Stimulated activated CD8-positive, alpha-beta memory T cell treated with anti-CD3 and anti-CD28 coated beads, Interleukin-12 subunit alpha, Interleukin-12 subunit beta, amount 100 ng/mL, for 4 hours (primary cell): ENCODE data around the gene UBE2E2.
"Not testable (repeated sequence)": the region's sequence is repeated elsewhere in the genome, so short reads cannot be mapped to it uniquely, and the experiment has no call there.

Experiments used
- DNase-seq: peaks from one replicate; pipeline ENCODE4 v3.0.0-alpha.2; 2020; ENCODE audit warnings: low read depth

The UBE2E2 gene

DNA sequence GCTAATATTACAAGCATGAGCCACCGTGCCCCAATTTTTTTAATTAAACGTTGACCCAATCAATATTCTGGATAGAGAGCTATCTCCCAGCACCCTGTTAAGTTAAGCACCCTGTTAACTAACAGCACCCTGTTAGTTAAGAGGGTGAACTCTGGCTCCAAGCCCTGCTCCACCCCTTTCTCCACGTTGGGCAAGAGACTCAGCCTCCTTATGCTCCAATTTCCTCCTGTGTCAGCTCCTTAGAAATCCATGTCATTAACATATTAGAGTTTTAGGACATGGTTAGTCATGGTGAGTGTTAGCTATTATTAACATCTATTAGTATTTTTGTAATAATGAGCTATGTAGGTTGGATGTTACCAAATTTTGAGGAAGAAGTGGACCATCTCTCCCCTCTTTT, 385.4 kb downstream of the UBE2E2 start:
- no peak for DNase-seq

DNA sequence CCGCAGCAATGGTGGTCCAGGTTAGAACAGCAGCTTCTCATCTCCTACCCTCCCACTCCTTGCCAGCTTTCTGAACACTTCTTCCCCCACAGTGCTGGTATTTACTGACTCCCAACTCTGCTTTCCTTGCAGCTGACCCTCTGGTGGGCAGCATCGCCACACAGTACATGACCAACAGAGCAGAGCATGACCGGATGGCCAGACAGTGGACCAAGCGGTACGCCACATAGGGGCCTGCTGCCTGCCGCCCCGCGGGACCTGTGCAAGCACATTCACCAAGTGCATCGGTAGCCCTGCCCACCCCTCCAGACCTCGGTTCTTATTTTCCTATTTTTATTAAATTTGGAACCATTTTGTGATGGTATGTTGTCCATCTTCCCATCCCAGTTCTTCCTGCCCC, 386.5 kb downstream of the UBE2E2 start:
- DNase-seq: no peak

DNA sequence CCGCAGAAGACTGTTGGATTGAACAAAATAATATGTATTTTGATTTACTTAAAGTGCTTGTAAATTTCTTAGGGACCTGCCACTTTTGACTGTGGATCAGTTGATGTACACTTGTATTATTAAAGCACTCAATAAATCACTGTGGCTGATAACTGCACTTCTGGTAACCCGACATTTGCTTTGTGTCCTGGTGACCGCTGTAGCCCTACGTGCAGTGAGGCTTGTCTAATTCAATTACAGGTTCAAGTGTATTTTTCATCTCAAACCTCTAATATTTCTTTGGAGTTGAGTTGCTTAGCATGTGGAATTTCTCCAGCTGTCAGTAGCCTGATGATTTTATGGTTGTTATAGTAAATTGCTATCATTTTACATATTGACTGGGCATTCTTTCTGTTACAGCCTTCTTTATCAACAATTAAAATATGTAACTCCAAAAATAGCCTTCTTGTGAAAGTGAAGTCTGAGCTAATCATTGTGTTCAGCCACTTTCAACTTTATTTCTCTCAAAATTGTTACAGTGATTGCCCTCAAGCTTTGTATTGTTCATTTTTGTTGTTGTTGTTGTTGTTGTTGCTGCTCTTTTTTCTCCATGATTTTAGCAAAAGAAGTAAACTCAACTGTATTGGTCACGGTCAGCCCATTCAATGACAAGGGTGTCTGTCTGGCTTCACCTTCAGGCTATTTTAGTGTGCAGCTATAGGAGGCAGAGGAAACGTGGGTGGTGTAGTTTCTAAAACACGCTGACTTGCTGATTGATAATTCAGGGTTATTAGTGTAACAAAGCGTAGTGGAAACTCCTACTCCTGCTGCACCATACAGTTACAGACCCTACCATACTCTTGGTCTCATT, 387.5 kb downstream of the UBE2E2 start:
- DNase-seq: no peak

DNA sequence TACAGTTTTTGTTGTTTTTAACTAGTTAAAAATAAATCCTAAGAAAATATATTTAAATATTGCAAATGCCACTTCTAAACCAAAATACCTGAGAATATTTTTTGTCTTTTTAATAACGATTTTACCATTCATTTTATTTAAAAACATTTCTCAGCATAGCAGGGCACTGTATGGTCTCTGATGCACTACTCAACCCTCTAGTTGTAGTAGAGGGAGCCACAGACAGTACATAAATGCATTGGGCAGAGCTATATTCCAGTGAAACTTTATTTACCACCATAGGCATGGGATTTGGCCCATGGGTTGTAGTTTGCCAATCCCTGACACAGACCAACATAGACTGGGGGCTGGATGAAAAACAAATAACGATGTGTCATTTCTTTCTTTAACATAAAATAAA, 388.2 kb downstream of the UBE2E2 start:
- no peak for DNase-seq

DNA sequence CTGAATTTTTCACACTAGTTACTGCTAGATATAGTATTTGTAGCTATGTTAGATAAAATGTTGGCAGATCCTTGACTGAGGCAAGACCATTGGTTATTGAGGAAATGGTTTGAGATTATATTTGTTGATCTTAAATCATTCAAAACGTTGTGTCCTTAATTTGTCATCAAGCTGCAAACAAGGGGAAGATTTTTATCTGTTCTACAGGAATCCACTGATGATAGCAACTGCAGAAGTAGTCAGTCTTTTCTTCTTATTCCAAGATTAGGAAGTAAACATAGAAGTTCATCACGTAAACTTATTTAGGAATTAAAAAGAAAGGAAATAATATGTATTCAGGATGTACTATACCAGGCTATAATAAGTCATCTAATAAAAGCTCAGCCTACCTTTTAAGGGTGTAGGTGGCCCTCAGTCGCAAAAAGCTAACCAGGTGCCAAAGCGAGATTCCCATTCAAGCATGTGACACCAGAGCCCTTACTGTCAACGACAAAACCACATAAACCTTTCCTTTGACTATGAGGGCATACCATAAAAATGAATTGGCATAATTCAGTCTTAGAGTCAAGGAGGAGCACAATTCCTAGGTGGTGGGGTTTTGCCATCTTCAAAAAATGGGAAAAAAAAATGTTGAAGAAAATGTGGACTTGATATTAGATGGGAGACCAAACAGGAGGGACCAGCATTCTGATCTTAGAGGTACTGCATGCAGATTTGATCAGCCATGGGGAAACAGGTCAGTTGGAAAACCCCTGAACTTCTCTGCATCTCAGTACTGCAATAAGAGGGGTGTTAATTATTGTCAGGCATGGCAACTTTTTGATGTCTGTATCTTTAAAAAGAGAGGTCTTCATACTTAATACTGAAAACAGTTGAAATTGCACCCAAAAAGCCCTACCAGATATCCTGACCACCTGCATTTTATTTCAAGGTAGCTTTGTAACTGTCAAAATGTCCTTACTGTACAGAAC, 390.1 kb downstream of the UBE2E2 start:
- DNase-seq: no peak

DNA sequence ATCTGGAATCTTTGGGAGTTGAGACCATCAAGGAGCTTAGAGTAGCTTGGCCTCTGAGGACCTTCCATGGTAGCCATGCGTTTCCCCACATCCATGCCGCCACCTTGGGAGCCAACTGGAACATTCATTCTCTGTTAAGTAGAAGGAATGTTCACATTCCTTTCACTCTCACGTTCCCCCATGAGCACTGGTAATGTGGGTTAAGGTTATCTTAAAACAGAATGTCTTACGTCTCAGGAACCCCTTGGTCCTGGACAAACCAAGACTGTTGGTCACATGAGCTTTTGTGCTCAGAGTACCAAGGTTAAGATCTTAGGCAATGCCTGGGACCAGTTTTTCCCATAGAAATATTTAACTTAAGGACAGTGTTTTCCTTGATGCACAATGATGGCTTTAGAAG, 390.9 kb downstream of the UBE2E2 start:
- DNase-seq: no peak

DNA sequence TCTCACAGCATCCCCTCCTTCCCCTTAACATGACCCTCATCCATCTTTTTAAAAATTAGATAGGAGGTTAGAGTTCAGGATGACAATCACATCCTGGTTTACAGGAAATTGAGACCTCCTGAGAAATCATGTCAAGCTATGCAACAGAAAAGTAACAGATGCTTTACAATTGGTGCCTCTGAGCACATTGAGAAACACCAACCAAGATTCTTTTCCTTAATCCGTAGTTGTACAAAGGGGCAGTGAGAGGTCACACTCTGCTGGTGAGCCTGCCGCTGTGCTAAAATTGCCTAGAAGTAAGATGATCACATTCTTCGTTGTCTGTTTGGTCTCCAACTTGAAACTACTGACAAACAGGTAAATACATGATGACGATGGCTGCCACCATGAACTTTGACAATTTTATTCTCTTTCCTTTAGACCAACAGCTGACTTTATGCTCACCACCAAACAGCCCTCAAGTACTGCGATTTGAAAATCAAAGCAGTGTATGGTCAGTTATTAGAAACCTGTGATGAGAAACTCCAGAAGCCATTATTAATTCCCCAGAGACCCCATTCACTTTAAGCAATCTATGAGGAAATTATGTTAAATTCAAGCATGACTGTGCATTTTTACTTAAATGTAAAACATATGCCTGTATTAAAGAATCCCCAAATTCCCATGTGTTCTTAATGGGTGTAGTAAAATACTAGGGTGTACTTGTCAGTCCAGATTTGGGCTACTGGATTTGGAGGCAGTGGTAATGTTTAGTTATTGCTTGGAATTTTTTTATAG, 392.0 kb downstream of the UBE2E2 start:
- DNase-seq: no peak

DNA sequence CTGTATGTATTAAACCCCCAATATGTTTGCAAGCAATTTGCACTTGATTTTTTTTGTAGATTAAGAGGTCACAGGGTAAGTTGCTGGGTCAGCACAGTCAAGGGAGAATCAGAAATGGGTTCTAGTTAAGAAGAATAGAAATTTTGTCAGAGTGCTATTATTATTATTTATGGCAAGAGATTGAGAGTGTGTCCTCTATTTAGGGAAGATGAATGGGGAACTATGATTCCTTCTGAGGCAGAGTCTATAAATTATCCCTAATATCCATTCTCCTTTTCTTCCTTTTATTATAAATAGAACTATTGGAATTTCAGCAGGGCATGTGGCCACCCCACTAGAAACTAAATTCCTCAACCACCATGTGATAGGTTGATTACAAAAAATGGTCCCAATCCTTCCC, 392.7 kb downstream of the UBE2E2 start:
- DNase-seq: no peak

DNA sequence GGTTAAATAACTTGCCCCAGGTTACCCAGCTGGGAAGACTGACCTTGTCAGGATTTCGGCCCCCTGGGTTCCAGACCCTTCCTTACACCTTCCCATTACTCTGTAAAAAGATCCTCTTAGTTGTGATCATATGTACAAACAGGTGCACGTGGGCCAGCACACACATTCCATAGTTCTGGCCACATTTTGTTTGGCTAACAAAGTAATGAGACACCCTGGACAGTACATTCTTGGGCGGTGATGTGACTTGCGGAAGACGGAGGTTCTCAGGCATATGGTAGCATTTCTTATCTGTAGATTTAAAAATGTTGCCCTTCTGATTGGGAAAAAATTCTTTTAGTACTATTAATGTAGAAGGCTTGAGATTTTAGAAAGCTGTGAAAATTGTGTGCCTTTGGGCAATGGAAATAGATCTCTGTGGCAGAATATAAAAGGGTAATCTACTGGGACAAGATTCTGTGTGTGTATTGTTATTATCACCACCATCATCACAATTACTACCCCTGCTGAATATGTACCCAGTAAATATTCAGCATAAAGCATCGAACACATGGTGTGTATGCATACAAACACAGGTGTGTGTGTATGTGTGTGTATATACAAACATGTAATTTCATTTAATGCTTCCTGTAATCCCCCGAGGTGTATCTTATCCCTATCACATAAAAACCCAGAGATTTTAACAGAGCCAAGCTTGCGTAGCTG, 397.2 kb downstream of the UBE2E2 start:
- no peak for DNase-seq

DNA sequence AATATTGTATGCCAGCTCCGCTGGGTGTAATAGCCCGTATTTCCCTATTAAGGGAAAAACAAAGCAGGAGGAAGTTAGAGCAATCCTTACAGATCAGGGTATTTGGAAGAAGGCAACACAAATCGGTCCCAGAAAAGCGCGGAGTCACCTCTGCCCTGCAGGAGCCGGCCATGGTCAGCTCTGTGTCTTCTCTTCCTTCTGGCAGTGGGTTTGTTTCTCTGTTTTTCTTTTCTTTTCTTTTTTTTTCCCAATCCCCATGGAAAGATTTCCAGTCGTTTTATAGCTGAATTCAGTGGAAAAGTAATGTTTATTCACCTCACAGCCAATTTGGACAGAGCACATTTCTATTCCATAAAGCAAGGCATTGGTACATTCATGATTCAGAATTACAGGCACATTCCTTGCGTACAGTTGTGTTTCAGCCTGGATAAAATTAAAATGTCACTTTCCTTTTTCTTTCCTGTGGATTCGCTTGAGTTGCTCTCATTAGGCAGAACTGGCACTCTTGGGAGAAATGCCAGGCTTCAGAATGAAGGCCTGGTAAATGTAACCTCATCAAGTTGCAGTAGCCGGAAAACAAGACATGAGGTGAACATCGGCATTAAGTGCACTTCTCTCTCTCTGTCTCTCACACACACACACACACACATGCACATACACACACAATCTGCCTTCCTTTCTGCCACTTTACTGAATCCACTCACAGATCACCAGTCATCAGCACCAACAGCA, 398.1 kb downstream of the UBE2E2 start:
- no peak for DNase-seq

DNA sequence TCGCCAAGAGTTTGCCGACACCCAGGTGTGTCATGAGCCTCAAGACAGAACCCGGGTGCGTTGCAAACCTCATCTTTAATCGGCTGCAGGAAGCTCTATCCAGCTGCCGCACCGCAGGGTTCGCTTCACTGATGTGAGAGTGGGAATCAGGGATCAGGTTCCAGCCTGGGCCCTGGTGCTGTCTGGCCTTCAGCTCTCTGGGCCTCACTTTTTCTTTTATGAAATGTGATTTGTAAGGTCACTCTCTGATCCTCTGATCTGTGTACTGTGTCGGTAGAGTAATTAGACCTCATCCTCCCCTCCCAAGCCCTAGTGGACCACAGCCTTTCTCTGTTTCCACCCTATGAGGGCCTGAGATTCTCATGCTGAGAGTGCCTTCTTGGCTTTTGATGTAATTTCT, 399.8 kb downstream of the UBE2E2 start:
- DNase-seq: no peak

DNA sequence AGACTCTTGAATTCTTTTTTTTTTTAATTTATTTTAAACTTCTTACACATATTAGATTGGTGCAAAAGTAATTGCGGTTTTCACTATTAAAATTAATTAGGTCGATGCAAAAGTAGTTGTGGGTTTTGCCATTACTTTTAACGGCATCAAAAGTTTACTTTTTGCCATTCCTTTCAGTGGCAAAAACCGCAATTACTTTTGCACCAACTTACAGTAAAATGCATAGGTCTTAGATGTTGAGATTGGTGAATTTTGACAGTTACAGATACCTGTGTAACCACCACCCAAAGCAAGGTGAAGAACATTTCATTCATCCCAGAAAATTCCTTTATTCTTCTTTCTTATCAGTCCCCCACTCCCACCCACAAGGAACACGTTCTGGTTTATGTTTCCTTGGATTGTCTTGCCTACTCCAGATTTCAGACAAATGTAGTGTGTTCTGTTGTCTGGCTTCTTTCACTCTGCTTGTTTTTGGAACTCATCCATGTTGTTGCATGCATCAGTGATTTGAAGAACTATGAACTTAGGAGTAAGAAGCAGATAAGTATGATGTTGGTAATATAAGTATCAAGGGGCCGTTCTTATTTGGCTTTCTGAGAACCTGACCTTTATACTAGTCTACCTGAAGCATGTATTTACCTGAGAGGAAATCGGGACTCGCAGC, 404.2 kb downstream of the UBE2E2 start:
- no peak for DNase-seq

DNA sequence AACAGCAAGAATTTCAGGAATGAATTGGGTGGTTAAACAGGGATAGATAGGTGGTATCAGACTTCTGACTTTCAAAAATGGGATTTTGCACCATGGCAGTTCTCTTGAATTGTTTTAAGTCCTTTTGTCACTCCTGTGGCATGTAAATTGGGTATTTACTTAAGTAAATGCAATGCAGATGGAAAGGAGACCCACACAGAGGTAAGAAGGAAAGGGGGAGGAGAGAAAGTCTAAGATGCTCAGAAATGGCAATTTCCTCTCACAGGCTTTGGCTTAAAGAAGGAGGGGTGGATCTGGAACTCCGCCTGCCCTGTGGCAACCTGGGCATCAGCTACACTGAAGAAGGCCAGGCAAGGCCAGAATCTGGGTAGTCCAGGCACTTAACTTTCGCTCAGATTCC, 405.5 kb downstream of the UBE2E2 start:
- DNase-seq: no peak

DNA sequence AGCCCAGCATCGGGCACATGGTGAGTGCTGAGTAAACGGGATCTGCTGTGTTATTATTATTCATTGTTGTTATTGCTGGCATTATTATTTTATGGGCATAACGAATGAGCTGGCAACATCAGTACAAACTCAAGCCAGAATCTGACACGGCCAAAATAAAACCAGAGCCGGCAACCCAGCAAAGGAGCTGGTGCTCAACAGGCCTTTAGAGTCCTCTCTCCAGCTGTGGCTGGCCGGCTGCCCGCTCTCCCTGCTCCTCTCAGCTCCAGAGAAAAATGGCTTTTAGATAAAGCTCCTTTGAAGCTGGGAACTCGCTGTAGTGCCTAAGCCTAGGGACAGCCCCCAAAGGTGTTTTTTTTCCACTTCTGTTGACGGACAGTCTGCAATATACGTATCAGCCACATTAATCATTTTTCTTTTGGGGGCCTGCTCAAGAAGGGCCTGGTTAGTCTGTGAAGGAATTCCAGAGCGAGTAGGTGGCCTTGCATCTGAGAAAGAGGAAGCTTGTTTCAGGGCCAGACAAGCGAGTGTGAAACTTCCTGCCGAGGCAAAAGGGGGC, 408.7 kb downstream of the UBE2E2 start:
- no peak for DNase-seq

DNA sequence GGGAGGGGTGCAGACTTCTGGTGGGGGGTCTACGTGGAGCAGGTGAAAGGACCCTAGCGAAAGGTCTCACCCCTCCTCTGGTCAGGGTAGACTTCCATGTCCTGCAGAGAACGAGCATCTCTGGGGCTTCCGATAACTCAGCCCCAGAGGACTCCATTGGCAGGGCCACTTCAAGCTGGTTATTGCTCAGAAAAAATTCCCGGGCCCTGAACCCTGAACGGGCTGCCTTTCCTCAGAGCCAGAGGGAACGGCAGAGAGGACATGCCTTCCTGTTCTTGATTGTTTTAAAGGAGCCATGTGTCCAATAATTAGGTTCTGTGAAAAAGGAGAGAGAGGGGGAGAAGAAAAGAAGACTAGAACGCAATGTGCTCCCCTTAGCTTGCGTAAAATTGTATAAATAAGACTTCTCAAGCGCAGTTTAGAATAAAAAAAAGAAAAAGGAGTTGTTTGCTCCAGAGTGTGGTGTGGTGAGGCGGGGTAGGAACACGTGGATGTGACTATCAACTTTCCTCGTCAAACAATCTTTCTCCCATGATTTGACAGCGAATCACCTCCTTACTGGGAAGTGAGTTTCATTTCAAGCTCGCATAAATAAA, 409.3 kb downstream of the UBE2E2 start:
- DNase-seq: no peak

DNA sequence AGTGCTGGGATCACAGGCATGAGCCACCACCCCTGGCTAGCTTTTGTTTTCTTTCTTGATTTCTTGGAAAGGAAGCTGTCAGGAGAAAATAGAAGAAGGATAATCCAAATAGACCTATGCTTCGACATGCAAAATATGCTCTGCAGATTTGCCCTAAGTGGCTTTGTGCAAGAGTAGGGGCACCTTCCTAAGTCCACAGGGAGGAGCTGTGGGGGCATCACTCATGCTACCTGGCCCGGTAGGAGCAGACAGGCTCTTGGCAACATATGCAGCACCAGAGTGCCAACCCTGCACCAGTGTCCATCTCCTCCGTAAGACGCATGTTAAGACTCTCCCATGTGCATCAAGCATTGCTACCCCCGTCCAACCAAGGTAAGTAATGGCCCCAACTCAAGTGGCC, 411.9 kb downstream of the UBE2E2 start:
- no peak for DNase-seq

DNA sequence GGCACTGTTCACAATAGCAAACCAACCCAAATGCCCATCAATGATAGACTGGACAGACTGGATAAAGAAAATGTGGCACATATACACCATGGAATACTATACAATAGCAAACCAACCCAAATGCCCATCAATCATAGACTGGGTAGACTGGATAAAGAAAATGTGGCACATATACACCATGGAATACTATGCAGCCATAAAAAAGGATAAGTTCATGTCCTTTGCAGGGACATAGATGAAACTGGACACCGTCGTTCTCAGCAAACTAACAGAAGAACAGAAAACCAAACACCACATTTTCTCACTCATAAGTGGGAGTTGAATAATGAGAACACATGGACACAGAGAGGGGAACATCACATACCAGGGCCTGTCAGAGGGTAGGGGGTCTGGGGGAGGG, 415.3 kb downstream of the UBE2E2 start:
- not testable (repeated sequence) for DNase-seq

DNA sequence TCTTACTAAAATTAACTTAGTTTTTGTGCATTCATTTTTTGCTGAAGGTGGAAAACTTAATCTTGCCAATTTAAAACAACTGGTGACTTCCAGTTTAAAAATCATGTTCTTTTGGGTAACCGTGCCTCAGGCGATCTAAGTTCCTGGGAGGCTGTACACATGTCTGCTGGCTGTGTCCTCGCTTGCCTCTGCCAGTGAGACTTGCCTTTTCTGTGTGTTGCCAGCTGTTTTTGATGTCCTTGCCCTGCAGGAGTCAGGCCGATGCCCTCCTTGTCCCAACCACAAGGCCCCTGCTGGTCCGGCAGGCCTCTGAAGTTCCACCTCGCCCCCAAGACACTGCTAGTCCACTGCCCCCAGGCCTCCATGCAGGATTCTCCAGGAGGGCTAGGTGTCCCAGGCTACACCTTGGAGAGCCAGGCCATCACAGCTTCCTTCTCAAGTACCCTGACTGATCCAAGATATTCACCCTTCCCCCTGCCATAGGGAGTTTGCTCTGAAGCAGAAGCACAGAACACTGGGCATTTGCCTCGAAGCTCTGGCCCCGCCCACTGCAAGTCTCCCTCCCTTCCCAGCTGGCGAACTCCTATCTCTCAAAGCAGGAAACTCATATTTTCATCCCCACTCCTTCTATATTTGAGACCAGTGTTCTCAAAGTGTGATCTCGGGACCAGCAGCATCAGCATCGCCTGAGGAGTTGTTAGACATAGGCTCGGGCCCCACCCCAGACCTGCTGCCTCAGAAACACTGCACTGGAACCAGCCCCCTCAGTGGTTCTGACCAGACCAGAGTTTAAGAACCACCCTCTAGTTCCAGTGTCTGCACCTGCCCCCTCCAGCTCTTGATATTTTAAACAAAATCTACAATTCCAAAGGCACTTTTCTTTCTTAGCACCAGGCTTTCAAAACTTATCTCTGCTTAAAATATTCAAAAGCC, 416.8 kb downstream of the UBE2E2 start:
- DNase-seq: no peak

DNA sequence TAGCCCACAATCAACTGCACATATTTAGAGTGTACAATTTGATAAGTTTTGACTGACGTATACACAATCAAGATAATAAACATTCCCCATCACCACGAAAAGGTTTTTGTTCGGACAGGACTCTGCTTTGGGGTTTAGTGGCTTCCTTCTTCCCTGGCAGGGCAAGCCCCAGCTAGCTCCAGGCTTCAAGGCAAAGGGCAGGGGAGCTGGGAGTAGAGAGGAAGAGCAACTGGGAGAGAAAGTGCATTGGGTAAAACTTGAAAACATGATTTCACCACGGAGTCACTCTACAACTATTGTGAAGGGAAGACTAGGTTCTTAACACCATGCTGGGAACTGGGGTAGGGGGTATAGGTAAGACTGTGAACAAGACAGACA, 417.5 kb downstream of the UBE2E2 start:
- DNase-seq: no peak
